ENCODE results near the gene MPHOSPH6. TPM values are rescaled to one million over a fixed set of nuclear protein-coding genes. Genes with fewer than 3 reads are reported as not detected.
"Not testable (repeated sequence)": the region's sequence is repeated elsewhere in the genome, so short reads cannot be mapped to it uniquely, and the experiment has no call there.

The MPHOSPH6 gene
- 50.1 and 50.5 TPM in 2 replicates for total RNA-seq
- long read RNA-seq, transcript MPHOSPH6-201 (5 exons, 1,103 nt) = major isoform, 44 of 60 reads
- long read RNA-seq, partial matches to known transcripts = 2 of 60 reads
- long read RNA-seq, other reads (novel, unspliced or antisense) = 10 of 60 reads

- Mint-ChIP-seq H3K4me3 (peak within 1 kb of the TSS; percentile 96), H3K27me3 (ENCODE audit: low read depth) (peaks cover 34% of the 10 kb centered on the region), H3K36me3 (ENCODE audit: low read depth) (peaks cover 29% of the 10 kb centered on the region), H3K27ac (ENCODE audit: unreplicated experiment) (peak within 1 kb of the TSS; percentile 100), H3K9me3 (peaks cover 7% of the 10 kb centered on the region), H3K4me1 (peaks cover 23% of the 10 kb centered on the region)
- peak; percentile 84 for DNase-seq (ENCODE audit: low read depth, low spot score)
- no peak for TF ChIP-seq CTCF (conservative IDR thresholded peaks at IDR 0.05)
These were observed at the start of gene MPHOSPH6 for GRCh38 chr16:82169861-82170845. Gene MPHOSPH6, minus strand, starts transcription at chr16:82170224. Its CDS starts 49 bp downstream, at chr16:82170175.

GRCh38 chr16:82219298-82219697 is 49.3 kb upstream of the MPHOSPH6 start:
- Mint-ChIP-seq H3K4me3 (no peak overlapping the region), H3K27ac (ENCODE audit: unreplicated experiment) (no peak overlapping the region), H3K9me3 (no peaks in the 10 kb centered on the region), H3K4me1 (no peaks in the 10 kb centered on the region), H3K27me3 (ENCODE audit: low read depth) (no peaks in the 10 kb centered on the region), H3K36me3 (ENCODE audit: low read depth) (no peaks in the 10 kb centered on the region)
- DNase-seq (ENCODE audit: low read depth, low spot score) = no peak
- TF ChIP-seq CTCF (conservative IDR thresholded peaks at IDR 0.05) = no peak

- not testable (repeated sequence) for H3K36me3 Mint-ChIP-seq (ENCODE audit: low read depth); H3K9me3 Mint-ChIP-seq; DNase-seq (ENCODE audit: low read depth, low spot score); H3K27ac Mint-ChIP-seq (ENCODE audit: unreplicated experiment); H3K4me3 Mint-ChIP-seq; H3K4me1 Mint-ChIP-seq
- H3K27me3 Mint-ChIP-seq (ENCODE audit: low read depth) = peaks cover 26% of the 10 kb centered on the region
These were observed 39.3 kb upstream of the MPHOSPH6 start for GRCh38 chr16:82209314-82209713.

GRCh38 chr16:82203198-82203597 is 33.2 kb upstream of the MPHOSPH6 start:
- DNase-seq (ENCODE audit: low read depth, low spot score) = no peak
- H3K4me1 Mint-ChIP-seq = peaks cover 14% of the 10 kb centered on the region
- no peaks in the 10 kb centered on the region for H3K9me3 Mint-ChIP-seq
- H3K4me3 Mint-ChIP-seq = no peak overlapping the region
- no peaks in the 10 kb centered on the region for H3K36me3 Mint-ChIP-seq (ENCODE audit: low read depth)
- peaks cover 23% of the 10 kb centered on the region for H3K27me3 Mint-ChIP-seq (ENCODE audit: low read depth)
- TF ChIP-seq CTCF (conservative IDR thresholded peaks at IDR 0.05) = no peak
- no peak overlapping the region for H3K27ac Mint-ChIP-seq (ENCODE audit: unreplicated experiment)

GRCh38 chr16:82201926-82202325 is 31.9 kb upstream of the MPHOSPH6 start:
- peaks cover 11% of the 10 kb centered on the region for H3K27me3 Mint-ChIP-seq (ENCODE audit: low read depth)
- H3K9me3 Mint-ChIP-seq = no peaks in the 10 kb centered on the region
- no peak overlapping the region for H3K27ac Mint-ChIP-seq (ENCODE audit: unreplicated experiment)
- TF ChIP-seq CTCF (conservative IDR thresholded peaks at IDR 0.05) = no peak
- no peak overlapping the region for H3K4me3 Mint-ChIP-seq
- H3K4me1 Mint-ChIP-seq = peaks cover 14% of the 10 kb centered on the region
- no peaks in the 10 kb centered on the region for H3K36me3 Mint-ChIP-seq (ENCODE audit: low read depth)
- DNase-seq (ENCODE audit: low read depth, low spot score) = no peak

GRCh38 chr16:82201351-82201750 is 31.3 kb upstream of the MPHOSPH6 start:
- TF ChIP-seq CTCF (conservative IDR thresholded peaks at IDR 0.05) = no peak
- DNase-seq (ENCODE audit: low read depth, low spot score) = no peak
- H3K36me3 Mint-ChIP-seq (ENCODE audit: low read depth) = no peaks in the 10 kb centered on the region
- H3K4me1 Mint-ChIP-seq = peaks cover 14% of the 10 kb centered on the region
- no peak overlapping the region for H3K27ac Mint-ChIP-seq (ENCODE audit: unreplicated experiment)
- peaks cover 5% of the 10 kb centered on the region for H3K27me3 Mint-ChIP-seq (ENCODE audit: low read depth)
- H3K9me3 Mint-ChIP-seq = no peaks in the 10 kb centered on the region
- H3K4me3 Mint-ChIP-seq = no peak overlapping the region

All from neural crest cell (in vitro differentiated cells).